ENCODE measurements around the gene GRM5.
"Not testable (repeated sequence)": the region's sequence is repeated elsewhere in the genome, so short reads cannot be mapped to it uniquely, and the experiment has no call there.

The GRM5 gene

GRCh38 chr11:88979641-88980040, 86.1 kb downstream of the GRM5 start:
- no peak for TF ChIP-seq CTCF (IDR thresholded peaks at IDR 0.05; ENCODE audit: insufficient read depth, low read depth, low read length, missing control alignments)
- no peak for DNase-seq (ENCODE audit: low read depth)
- H3K4me3 ChIP-seq (ENCODE audit: low read depth, low read length), result no peak overlapping the region

GRCh38 chr11:88978992-88979391, 86.8 kb downstream of the GRM5 start:
- not testable (repeated sequence) for DNase-seq (ENCODE audit: low read depth); H3K4me3 ChIP-seq (ENCODE audit: low read depth, low read length)

DNA sequence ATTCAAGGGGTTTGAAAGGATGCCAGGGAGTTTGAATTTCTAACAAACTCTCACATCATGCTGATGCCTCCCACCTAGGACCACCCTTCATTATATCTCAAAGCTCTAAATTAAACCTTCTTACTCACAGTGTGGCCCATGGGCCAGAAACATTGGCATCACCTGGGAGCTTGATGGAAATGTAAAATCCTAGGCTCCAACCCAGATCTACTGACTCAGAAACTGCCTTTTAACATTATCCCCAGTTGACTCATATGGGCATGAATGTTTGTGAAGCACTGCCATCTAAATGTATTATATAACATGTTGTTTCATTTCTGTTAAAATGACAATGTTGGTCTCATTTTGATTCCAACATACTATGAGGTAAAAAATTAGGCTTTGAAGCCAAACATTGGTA, 90.3 kb downstream of the GRM5 start:
- not testable (repeated sequence) for H3K4me3 ChIP-seq (ENCODE audit: low read depth, low read length); DNase-seq (ENCODE audit: low read depth)

GRCh38 chr11:88972210-88972609, 93.6 kb downstream of the GRM5 start:
- H3K4me3 ChIP-seq (ENCODE audit: low read depth, low read length), result no peak overlapping the region
- no peak for TF ChIP-seq CTCF (IDR thresholded peaks at IDR 0.05; ENCODE audit: insufficient read depth, low read depth, low read length, missing control alignments)
- no peak for DNase-seq (ENCODE audit: low read depth)

DNA sequence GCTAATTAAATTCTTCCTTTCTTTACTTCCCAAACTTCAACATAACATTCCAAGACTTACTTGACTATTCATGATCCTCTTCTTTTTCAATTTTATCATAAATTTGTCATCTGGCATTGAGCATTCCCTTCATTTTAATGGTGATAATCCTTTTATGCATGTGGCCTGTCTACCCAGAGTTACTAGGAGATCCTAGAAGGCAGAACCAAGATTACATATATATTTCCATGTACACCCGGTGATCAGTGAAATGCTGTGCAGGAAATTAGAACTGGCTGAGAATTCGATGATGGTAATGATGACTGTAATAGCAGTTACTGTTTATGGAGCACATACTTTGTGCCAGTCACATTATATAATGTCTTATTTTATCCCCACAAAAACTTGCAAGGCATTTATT, 104.2 kb downstream of the GRM5 start:
- H3K4me3 ChIP-seq (ENCODE audit: low read depth, low read length); DNase-seq (ENCODE audit: low read depth): not testable (repeated sequence)

GRCh38 chr11:88959857-88960256, 105.9 kb downstream of the GRM5 start:
- not testable (repeated sequence) for DNase-seq (ENCODE audit: low read depth)

DNA sequence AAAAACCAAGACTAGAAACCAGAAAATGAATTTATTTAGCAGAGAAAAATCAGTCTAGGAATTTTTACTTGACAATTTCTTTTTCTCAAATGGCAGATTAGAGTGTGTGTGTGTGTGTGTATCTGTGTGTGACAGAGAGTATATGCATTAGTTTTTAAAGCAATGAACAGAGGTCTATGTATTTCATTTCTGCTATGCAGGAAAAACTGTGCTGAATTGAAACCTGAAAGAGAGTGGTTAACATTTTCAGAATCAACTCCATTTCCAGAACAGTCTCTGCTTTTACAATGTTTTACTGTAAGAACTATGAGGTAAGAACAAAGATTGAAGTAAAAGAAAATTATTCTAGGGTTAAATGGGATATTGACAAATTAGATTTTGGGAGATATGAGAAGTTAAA, 114.8 kb downstream of the GRM5 start:
- no peak overlapping the region for H3K4me3 ChIP-seq (ENCODE audit: low read depth, low read length)
- no peak for TF ChIP-seq CTCF (IDR thresholded peaks at IDR 0.05; ENCODE audit: insufficient read depth, low read depth, low read length, missing control alignments)
- DNase-seq (ENCODE audit: low read depth), result peak; percentile 2

More at GRCh38 chr11:88959857-88960256, 105.9 kb downstream of the GRM5 start:
- not testable (repeated sequence) for H3K4me3 ChIP-seq (ENCODE audit: low read depth, low read length)

GRCh38 chr11:88948908-88949307, 116.9 kb downstream of the GRM5 start:
- not testable (repeated sequence) for DNase-seq (ENCODE audit: low read depth); H3K4me3 ChIP-seq (ENCODE audit: low read depth, low read length)

DNA sequence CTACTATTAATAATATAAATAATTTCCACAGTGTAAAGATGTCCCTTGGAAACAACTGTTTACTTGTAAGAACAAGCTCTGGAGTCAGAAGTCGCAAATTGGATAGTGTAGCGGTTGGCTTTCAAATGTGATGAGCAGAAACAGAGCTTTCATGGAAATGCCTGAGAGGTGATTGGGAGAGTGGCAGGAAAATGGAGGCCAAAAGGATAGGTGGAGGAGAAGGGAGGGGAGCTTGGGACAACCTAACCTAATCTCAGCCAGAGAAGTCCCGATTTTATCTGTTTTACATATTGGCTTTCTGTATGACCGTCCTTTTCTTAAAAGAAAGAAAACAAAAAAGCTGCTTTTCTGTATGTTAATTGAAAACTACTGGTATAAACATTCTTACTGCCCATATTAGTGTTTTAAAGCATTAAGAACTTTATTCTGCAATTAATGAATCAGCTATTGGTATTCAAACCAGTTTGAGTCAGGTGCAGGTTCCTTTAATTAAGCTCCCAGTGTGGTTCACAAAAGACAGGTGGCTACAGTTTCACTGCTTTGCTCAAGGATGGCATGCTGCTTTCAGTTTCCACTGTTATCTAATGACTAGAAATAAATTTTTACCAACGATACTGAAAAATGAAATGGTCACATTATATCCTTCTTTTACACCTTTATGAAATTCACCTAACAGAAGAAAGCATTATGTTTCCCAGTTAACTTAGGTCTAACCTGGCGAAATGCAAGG, 117.8 kb downstream of the GRM5 start:
- H3K4me3 ChIP-seq (ENCODE audit: low read depth, low read length), result not testable (repeated sequence)
- DNase-seq (ENCODE audit: low read depth), result peak; percentile 10

GRCh38 chr11:88929665-88930064, 136.1 kb downstream of the GRM5 start:
- DNase-seq (ENCODE audit: low read depth); H3K4me3 ChIP-seq (ENCODE audit: low read depth, low read length): not testable (repeated sequence)

GRCh38 chr11:88917065-88917464, 148.7 kb downstream of the GRM5 start:
- not testable (repeated sequence) for DNase-seq (ENCODE audit: low read depth); H3K4me3 ChIP-seq (ENCODE audit: low read depth, low read length)
